ENCODE measurements around the gene PRDM11.

GRCh38 chr11:45225277-45225676 lies 78.8 kb downstream of the PRDM11 start:
- no peak for TF ChIP-seq CTCF (conservative IDR thresholded peaks at IDR 0.05)
- no peak for TF ChIP-seq EZH2 (IDR thresholded peaks at IDR 0.05; ENCODE audit: low read depth)

Measured in PC-9 (cell line).